ENCODE data around the gene C2CD4A. TPM values are rescaled to one million over a fixed set of nuclear protein-coding genes. Genes with fewer than 3 reads are reported as not detected.

Gene C2CD4A
- total and polyA plus RNA-seq, 9 of the 15 experiments (the other 6 are each of a cell fraction or from before 2014, with no cell fraction given) = not detected

DNA sequence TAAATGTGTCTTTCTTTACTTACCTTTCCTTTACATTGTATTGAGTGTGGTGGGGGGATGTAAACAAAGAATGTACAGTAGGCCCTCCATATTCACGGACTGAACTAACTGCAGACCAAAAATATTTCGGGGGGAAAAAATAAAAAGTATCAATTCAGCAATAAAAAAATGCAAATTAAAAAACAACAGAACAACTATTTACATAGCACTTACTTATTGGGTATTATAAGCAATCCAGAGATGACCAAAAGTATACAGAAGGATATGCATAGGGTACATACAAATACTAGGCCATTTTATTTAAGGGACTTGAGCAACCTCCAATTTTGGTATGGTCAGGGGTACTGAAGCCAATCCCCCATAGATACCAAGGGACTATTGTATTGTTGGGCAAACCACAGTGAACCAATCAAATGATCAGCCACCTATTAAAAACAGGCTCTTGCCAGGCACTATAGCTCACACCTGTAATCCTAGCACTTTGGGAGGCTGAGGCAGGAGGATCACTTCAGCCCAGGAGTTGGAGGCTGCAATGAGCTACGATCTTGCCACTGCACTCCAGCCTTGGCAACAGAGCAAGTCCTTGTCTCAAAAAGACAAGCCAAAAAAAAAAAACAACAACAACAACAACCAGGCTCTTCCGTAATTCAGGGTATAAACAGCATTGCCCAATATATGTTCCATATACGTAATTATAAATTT is 8.3 kb upstream of the C2CD4A start:
- Histone ChIP-seq H4K20me1 (replicated peaks; ENCODE audit: control insufficient read depth, insufficient read depth, low read length) (peaks cover 4% of the 10 kb centered on the region), H3K27me3 (ENCODE audit: control insufficient read depth in 2 of 2, insufficient read depth in 2 of 2, low read length in 2 of 2) (no peaks in the 10 kb centered on the region; a peak in 1 of 5 replicates), H3K27ac (ENCODE audit: extremely low read depth, low read depth, low read length) (no peak overlapping the region), H3K4me3 (no peak overlapping the region), H3K9me1 (ENCODE audit: control insufficient read depth, insufficient read depth, low read length) (no peaks in the 10 kb centered on the region), H3K36me3 (ENCODE audit: control insufficient read depth, insufficient read depth, low read length) (no peaks in the 10 kb centered on the region), H3K9ac (ENCODE audit: insufficient read depth in 1 of 2, low read depth in 2 of 2, low read length in 2 of 2) (no peak overlapping the region), H3K79me2 (ENCODE audit: control insufficient read depth, insufficient read depth, low read length) (peaks cover 47% of the 10 kb centered on the region), H2AFZ (ENCODE audit: low read depth, low read length) (no peak overlapping the region), H3K9me3 (replicated peaks; ENCODE audit: control insufficient read depth, insufficient read depth, low read depth, low read length) (no peaks in the 10 kb centered on the region), H3K4me2 (ENCODE audit: insufficient read depth, low read length) (no peak overlapping the region), H3K4me1 (replicated peaks in 1 of 2; ENCODE audit: control insufficient read depth in 2 of 2, insufficient read depth in 2 of 2, low read length in 2 of 2) (peaks cover 3 to 13% of the 10 kb centered on the region in 2 experiments; a peak in 3 of 5 replicates)
- no peak for FAIRE-seq
- no peak for ATAC-seq
- DNase-seq (ENCODE audit: extremely low read depth in 1 of 4, low spot score in 3 of 4) = no peak
- CTCF ChIA-PET (ENCODE audit: low intra/inter-chr PET ratio) = no interaction called here
- BruUV-seq (replicated peaks) = no TSS peak
- POLR2A ChIA-PET = interaction anchor here (1.1 kb wide), 1 partner anchor 11 kb away, joined by 3 read pairs; no protein-coding TSS in a partner anchor
- in situ Hi-C loops (cut with MboI) (no loop called here), intact Hi-C loops (cut with micrococcal nuclease) (no loop called here)
- WGBS (ENCODE audit: insufficient coverage, low coverage, missing lambda C conversion rate) = 74% methylated on average over 5 of the region's 5 CpGs
- TF ChIP-seq ZNF197 (CRISPR knock-in tag; IDR thresholded peaks at IDR 0.05; ENCODE audit: low read depth) (no peak), CEBPG (CRISPR knock-in tag; IDR thresholded peaks at IDR 0.05) (no peak), CEBPG (tag; conservative IDR thresholded peaks at IDR 0.05 in 1 of 2, IDR thresholded peaks at IDR 0.05 in 1 of 2) (peak in 1 of 2 experiments; percentile 59; a peak in 1 of 4 replicates), GABPB1 (CRISPR knock-in tag; IDR thresholded peaks at IDR 0.05) (no peak), RB1 (IDR thresholded peaks at IDR 0.05; ENCODE audit: low read depth) (no peak), MBD2 (IDR thresholded peaks at IDR 0.05; ENCODE audit: borderline replicate concordance, low read depth) (no peak), HIVEP1 (CRISPR knock-in tag; IDR thresholded peaks at IDR 0.05) (no peak), ETV1 (tag; conservative IDR thresholded peaks at IDR 0.05; ENCODE audit: low read depth) (no peak)
- TF ChIP-seq, protein P1, sequence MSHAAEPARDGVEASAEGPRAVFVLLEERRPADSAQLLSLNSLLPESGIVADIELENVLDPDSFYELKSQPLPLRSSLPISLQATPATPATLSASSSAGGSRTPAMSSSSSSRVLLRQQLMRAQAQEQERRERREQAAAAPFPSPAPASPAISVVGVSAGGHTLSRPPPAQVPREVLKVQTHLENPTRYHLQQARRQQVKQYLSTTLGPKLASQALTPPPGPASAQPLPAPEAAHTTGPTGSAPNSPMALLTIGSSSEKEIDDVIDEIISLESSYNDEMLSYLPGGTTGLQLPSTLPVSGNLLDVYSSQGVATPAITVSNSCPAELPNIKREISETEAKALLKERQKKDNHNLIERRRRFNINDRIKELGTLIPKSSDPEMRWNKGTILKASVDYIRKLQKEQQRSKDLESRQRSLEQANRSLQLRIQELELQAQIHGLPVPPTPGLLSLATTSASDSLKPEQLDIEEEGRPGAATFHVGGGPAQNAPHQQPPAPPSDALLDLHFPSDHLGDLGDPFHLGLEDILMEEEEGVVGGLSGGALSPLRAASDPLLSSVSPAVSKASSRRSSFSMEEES (CRISPR knock-in tag; IDR thresholded peaks at IDR 0.05) = no peak
- TF ChIP-seq, protein P2, sequence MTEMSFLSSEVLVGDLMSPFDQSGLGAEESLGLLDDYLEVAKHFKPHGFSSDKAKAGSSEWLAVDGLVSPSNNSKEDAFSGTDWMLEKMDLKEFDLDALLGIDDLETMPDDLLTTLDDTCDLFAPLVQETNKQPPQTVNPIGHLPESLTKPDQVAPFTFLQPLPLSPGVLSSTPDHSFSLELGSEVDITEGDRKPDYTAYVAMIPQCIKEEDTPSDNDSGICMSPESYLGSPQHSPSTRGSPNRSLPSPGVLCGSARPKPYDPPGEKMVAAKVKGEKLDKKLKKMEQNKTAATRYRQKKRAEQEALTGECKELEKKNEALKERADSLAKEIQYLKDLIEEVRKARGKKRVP (CRISPR knock-in tag; IDR thresholded peaks at IDR 0.05) = no peak
- TF ChIP-seq, protein P3, sequence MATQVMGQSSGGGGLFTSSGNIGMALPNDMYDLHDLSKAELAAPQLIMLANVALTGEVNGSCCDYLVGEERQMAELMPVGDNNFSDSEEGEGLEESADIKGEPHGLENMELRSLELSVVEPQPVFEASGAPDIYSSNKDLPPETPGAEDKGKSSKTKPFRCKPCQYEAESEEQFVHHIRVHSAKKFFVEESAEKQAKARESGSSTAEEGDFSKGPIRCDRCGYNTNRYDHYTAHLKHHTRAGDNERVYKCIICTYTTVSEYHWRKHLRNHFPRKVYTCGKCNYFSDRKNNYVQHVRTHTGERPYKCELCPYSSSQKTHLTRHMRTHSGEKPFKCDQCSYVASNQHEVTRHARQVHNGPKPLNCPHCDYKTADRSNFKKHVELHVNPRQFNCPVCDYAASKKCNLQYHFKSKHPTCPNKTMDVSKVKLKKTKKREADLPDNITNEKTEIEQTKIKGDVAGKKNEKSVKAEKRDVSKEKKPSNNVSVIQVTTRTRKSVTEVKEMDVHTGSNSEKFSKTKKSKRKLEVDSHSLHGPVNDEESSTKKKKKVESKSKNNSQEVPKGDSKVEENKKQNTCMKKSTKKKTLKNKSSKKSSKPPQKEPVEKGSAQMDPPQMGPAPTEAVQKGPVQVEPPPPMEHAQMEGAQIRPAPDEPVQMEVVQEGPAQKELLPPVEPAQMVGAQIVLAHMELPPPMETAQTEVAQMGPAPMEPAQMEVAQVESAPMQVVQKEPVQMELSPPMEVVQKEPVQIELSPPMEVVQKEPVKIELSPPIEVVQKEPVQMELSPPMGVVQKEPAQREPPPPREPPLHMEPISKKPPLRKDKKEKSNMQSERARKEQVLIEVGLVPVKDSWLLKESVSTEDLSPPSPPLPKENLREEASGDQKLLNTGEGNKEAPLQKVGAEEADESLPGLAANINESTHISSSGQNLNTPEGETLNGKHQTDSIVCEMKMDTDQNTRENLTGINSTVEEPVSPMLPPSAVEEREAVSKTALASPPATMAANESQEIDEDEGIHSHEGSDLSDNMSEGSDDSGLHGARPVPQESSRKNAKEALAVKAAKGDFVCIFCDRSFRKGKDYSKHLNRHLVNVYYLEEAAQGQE (IDR thresholded peaks at IDR 0.05; ENCODE audit: borderline replicate concordance) = no peak
- TF ChIP-seq, protein P3 (CRISPR knock-in tag; IDR thresholded peaks at IDR 0.05; ENCODE audit: low read depth) = no peak

Data from K562 (cell line).